ENCODE measurements around the gene PLXNA2. TPM values are rescaled to one million over a fixed set of nuclear protein-coding genes. Genes with fewer than 3 reads are reported as not detected.

The PLXNA2 gene, protein sequence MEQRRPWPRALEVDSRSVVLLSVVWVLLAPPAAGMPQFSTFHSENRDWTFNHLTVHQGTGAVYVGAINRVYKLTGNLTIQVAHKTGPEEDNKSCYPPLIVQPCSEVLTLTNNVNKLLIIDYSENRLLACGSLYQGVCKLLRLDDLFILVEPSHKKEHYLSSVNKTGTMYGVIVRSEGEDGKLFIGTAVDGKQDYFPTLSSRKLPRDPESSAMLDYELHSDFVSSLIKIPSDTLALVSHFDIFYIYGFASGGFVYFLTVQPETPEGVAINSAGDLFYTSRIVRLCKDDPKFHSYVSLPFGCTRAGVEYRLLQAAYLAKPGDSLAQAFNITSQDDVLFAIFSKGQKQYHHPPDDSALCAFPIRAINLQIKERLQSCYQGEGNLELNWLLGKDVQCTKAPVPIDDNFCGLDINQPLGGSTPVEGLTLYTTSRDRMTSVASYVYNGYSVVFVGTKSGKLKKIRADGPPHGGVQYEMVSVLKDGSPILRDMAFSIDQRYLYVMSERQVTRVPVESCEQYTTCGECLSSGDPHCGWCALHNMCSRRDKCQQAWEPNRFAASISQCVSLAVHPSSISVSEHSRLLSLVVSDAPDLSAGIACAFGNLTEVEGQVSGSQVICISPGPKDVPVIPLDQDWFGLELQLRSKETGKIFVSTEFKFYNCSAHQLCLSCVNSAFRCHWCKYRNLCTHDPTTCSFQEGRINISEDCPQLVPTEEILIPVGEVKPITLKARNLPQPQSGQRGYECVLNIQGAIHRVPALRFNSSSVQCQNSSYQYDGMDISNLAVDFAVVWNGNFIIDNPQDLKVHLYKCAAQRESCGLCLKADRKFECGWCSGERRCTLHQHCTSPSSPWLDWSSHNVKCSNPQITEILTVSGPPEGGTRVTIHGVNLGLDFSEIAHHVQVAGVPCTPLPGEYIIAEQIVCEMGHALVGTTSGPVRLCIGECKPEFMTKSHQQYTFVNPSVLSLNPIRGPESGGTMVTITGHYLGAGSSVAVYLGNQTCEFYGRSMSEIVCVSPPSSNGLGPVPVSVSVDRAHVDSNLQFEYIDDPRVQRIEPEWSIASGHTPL (N-terminal part only)
- 10 to 100 TPM; 11.6 to 12.7 (median 12.3) TPM for polyA plus RNA-seq (ENCODE audit: insufficient read length in 3 of 3)

DNA sequence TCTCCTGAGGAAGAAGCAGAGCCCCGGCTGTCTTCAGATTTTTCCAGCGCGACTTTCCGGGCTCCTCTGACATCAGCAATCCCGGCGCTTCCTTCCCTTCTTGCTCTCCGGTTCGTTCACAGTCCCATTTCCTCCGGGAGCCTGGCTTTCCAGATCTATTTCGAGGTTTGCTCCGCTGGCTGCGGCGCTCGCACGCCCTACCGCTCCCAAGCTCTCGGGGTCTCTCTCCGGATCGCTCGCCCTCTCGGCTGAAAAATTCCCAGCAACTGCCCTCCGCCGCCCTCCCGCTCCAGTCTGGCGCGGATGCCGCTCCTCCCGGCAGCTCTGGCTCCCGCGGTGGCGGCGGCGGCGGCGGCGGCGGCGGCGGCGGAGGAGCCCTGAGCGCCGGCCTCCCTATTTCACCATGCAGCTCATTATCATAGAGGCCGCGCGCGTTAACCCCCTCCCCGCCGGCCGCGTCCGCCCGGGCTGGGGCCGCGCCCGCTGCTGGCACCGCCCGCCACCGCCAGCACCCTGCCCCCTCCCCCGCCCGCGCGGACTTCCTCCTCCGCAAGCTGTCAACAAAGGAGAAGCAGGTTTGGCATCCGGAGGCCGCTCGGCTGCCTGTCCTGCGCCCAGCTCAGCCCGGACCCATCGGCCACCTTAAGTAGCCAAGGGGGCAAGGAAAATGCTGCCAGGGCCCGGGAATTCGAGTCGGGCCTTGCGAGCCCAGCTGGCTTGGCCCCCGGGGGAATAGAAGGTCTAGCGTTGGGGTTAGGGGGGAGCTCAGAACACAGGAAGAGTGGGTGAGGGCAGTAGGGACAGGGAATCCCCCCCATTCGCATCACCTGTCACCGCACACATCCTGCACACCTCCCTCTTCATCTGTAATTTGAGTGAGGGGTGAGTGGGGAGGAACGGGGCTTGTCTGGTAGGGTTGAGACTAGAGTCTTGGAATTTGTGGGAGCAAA, at the start of gene PLXNA2:
Gene PLXNA2 (minus strand): TSS at position 418 of the 950 bp plus-strand sequence. CDS start 26,462 bp downstream, outside the sequence.
- DNase-seq (ENCODE audit: low read depth in 3 of 3, low spot score in 2 of 3) = no peak

DNA sequence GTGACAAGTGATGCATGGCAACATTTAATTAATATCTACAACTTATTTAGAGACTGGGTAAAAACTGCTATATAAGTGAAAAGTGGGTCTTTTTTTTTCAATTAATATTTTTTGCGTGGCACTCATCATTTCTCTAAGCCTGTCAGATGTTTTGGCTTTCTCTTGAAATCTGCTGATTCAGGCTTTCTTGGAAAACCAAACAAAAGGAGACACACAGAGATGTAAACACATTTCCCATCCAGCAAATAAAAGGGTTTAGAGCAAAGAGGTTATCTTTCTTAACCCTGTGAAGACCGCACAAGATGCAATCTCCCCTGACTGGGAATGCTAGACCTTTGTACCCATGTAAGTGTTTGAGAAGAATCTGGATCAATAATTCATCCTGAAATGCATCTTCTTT, 48.7 kb upstream of the PLXNA2 start:
- DNase-seq (ENCODE audit: low read depth in 3 of 3, low spot score in 2 of 3) = no peak

DNA sequence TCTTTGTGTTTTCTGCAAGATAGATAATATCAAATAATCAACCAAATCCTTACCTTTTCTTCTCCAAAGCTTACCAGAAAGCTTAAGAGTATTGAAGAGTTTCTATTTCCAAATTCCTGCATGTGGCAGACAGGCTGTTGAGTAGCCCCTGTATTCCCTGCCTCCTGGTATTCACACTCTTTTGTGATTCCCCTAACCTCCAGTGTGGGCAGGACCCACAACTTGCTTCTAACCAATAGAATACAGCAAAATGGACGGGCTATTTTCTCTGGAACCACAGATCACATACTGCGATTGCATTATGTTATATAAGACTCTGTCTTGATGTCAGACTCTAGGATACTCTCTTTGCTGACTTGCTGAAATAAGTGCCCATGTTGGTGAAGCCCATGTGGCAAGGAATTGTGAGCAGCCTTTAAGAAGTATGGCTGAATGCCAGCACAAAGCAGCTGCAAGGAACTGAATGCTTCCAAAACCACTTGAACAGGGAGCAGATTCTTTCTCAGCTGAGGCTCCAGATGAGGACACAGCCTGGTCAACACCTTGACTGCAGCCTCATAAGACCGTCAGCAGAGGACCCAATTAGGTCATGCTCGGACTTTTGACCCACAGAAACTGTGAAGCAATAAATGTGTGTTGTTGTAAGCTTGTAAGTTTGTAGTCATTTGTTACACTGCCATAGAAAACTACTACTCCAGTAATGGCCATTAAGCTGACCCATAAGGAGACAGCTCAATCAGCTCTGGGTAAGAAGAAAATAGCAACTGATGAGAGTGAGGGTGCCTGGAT, 47.9 kb upstream of the PLXNA2 start:
- DNase-seq (ENCODE audit: low read depth in 3 of 3, low spot score in 2 of 3) = no peak

DNA sequence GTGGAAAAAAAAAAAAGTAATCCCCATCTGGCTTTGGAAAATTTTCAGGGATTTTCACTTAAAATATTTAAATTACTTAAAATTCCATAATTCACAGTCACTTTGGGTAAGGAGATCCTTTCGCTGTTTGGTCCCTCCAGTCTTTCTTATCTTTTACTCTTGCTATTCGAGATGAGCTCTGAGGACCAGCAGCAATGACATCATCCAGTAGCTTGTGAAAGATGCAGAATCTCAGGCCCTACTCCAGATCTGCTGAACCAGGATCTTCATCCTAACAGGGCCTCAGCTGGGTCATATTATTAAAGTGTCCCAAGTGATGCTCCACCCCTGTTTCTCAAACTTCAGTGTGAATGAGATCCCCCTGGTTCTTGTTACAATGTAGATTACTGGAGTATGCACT, 46.9 kb upstream of the PLXNA2 start:
- DNase-seq (ENCODE audit: low read depth in 3 of 3, low spot score in 2 of 3) = no peak

DNA sequence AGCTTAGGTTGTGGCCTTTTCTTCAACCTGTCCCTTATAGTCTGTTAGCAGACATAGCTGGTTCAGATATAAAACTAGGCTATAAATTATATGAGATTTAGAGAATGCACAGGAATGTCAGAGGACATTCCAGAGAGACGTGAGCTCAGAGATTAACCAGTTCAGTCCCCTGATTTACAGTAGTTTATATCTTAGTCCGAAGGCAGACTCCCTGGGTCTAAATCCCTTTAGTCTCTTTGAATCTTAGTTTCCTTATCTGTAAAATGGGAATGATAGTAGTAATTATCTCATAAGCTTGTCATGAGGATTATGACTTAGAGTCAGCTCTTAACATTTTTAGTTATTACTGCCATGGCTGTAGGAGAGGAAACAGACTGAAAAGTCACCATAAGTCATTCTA, 45.5 kb upstream of the PLXNA2 start:
- no peak for DNase-seq (ENCODE audit: low read depth in 3 of 3, low spot score in 2 of 3)

DNA sequence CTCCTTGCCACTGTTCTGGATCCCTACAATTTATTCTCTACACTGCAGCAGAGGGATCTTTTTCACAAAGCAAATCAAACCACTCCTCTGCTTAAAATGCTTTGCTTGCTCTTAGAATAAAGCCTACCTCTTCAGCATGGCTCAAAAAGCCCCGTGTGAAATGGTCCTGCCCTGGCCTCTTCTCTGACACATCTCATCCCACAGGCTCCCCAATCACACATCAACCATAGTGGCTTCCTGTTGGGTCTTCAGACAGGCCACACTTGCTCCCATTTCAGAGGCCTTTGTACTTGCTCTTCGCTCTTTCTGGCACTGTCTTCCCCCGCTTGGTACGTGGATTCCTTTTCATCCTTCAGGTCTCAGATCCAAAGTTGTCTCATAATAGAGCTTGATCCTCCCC, 44.3 kb upstream of the PLXNA2 start:
- no peak for DNase-seq (ENCODE audit: low read depth in 3 of 3, low spot score in 2 of 3)

DNA sequence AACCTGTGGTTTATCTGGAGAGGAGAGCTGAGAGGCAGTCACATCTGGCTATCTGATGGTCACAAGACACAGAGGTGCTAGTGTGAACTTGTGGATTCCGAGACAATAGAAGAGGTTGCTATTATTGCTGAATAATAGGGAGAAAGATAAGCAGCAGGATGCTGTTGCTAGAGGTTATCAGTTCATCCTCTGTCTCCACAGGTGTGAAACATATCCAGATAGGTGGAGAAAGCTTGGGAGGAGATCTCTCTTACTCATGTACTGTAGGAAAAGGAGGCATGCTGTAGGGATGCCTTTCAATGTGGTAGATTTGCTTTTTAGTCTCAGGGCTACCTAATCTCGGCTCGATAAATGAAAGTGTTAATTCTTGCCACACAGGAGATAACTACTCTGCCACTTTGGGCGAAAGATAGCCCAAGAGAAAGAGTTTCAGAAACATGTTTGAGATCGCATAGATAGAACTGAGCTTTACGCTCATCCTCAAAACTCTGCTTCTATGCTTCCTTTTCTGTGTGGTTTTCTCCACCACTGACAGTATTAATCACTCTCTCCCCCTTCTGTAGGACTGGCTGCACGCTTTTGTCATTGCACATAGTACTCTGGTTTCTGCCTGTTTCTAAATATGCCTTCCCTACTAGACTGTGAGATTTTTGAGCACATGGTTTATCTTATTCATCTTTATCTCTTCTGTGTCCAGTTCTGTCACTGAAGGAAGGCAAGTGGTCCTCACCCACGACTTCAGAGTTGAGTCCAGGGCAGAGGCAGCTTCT, 36.7 kb upstream of the PLXNA2 start:
- no peak for DNase-seq (ENCODE audit: low read depth in 3 of 3, low spot score in 2 of 3)

DNA sequence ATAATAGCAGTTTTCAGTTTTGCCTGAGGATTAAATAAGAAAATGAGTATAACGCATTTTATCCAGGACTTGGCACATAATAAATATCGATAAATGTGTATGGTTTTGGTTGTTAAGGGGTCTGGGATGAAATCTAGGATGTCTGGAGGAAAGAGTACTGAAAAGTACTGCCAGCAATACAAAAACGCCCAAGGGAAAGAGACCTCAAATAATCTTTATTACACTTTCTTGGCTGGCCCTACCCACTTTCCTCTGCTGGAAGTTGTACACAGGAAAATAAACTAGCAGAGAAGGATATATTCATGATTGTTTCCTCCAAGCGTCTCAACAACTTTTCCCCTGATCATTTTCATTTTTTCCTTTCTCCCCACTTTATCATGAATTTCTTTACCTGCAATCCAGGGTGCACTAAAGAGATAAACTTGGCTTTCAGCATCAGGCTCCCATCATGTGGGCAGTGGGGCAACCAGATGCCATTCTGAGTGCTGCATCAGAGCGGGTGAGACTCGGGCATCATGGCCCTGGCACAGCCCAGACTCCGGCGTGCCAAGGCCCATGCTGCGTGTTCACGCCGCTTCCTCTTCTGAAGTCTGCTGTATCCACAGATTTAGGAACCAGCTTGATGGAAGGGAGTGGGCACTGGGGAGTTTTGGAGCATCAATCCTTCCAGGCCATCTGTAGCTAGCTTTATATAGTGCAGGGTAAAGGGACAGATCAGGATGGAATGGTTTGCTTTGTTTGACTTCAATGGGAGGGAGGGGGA, 35.8 kb upstream of the PLXNA2 start:
- DNase-seq (ENCODE audit: low read depth in 3 of 3, low spot score in 2 of 3) = no peak

DNA sequence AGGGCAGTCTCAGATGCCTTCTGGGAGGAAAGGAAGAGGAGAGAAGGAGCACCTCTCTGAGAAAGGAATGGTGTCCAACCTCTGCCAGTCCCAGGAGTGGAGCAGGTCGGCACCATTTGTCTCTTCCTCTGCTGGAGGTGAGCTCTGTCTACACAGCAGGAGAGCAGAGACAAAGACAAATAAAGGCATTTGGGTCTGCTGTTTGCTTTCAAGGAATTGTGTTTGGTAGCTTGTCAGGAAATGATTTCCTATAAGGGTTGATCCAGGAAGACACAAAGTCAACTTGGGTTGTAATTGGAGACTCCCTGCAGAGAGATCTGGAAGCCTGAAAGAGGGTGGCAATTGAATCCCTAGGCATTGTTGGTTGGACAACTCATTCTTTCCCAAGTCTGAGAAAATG, 34.5 kb upstream of the PLXNA2 start:
- DNase-seq (ENCODE audit: low read depth in 3 of 3, low spot score in 2 of 3) = no peak

DNA sequence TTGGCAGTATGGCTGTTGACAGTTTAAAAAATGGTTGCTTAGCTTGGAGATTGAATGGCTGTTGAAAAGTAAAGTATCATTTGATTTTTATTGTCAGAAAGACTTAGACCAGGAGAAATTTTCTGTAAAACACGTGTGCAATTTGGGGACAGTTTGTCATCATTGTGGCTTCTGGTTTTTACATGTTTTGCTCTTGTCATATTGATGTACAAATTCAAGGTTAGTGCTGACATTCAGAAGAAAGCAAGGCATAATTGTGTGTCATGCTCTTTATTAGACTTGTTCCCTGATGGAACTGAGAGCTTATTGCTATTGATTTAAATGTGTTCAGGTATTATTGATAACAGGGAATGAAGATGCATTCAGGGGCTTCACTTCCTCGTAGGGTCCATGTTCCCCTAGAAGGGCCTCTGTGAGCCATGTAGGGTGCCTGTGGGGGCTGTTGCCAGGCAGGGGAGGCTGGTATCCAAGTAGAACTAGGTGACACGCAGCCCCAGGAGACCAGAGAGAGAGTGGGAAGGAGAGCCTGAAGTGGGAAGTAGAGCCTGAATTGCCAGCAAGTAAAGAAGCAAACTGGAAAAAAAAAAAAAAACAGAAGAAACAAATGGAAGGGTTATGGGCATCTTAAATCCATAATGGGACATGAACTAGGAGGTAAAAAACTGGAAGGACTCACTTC, 32.7 kb upstream of the PLXNA2 start:
- DNase-seq (ENCODE audit: low read depth in 3 of 3, low spot score in 2 of 3) = no peak

DNA sequence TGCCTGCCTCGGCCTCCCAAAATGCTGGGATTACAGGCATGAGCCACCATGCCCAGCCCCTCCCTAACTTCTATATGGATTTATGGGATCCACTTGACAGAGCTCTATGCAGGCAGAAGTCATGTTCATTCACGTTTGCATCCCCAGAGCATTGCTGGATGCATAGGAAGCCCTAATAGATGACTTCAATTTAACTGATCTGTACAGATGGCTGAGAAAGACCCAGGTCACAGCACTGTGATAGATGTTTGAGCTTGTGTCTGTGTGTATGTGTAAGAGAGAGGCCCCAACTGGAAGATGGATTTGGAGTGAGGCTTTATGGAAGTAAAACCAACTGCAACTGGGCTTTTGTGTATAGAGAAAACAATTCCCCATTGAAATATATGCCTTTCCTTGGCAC, 30.9 kb upstream of the PLXNA2 start:
- no peak for DNase-seq (ENCODE audit: low read depth in 3 of 3, low spot score in 2 of 3)

DNA sequence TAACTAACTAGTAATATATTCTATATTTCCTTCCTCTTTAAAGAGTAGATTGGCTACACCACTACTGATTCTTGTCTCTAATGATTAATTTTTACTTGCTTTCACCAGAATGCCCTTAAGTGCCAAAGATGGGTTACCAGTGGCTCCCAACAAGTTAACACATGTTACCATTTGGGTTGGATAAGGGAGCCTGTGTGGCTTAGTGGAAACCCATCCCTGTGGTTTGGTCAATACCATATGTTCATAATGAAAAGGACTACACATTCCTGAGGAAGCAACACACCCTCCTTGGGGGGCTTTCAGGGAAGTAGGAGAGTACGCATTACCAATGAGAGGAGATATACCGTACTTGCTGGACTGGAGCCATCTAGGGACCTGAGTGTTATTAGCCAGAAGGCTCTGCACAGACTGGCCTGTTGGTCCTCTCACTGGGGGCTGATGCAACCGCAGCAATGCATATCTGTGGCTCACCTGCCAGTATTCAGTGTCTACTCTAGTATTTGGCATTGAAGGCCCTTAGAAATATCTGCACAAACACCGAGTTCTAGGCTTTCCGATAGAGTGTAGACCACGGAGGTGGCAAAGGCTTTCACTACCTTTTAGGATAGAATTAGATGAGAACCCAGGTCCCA, 29.3 kb upstream of the PLXNA2 start:
- DNase-seq (ENCODE audit: low read depth in 3 of 3, low spot score in 2 of 3) = no peak

DNA sequence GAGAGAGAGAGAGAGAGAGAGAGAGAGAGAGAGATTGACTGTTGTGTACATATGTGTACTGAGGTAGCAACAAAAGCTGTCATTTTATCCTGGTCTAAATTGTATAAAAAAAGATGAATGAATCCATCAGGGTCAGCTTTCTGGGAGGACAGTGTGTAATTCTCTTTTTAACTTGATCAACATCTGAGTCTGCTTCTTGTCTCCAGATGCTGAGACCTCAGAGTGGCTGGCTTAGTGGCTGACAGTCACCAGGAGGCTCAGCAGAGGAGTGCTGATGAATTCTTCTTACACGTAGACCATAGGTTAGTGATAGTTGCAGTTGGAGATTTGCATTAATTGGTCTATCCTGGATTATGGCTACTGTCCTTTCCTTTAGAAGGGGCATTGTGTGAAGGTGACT, 28.5 kb upstream of the PLXNA2 start:
- DNase-seq (ENCODE audit: low read depth in 3 of 3, low spot score in 2 of 3) = no peak

DNA sequence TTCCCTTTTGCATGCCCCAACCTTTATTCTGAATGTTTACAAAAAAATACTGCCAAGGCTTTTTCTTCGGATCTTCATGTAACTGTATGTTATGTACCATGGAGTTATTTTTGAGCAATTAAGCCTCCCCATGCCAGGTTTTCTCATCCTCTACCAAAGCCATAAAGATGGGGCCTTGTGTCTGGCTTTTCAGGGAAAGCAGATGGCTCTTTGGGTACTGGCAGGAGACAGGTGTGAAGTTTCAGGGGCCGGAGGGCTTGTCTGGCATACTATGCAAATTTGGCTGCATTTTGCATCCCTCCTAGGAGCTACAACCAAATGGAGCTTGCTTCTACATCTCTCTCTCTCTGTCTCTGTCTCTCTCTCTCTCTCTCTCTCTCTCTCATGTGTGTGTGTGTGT, 28.1 kb upstream of the PLXNA2 start:
- DNase-seq (ENCODE audit: low read depth in 3 of 3, low spot score in 2 of 3) = no peak

DNA sequence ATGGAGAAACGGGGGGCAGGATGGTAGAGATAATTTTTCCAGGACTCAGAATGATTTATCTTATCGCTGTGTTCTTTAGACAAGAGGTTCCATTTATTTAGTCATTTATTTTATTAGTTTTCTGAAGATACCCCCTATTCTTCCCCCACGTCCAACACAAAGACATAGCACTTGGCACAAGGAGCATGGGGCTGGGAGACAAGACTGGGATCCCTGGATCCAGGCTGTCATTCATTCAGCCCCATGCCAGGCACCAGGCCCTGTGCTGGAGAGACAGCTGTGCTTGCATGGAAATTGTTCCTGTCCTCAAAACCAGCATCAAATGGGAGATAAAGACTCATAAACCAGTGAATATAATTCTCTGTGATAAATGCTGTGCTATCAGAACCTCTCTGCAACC, 27.1 kb upstream of the PLXNA2 start:
- DNase-seq (ENCODE audit: low read depth in 3 of 3, low spot score in 2 of 3) = no peak

DNA sequence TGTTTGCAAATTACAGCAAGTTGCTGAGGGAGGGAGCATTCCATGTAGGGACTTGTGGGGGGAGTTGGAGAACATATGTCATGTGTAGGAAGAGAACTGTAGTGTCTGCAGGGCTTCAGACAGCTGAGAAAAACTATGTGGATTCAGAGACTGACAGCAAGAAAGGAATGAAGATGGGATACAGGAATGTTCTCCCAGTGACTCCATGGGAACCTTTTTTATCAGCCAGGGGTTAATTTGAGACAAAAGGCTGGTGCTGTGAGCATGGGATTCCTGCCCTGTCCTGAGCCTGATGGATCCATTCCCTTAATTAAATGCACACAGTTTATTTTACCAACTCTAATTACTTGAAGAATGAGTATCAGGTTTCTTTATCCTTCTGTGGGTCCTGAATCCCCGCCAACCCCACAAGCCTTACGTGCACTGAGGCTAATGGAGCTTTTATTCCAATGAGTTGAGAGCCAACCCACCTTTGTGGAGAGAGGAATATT, 26.5 kb upstream of the PLXNA2 start:
- DNase-seq (ENCODE audit: low read depth in 3 of 3, low spot score in 2 of 3) = no peak

DNA sequence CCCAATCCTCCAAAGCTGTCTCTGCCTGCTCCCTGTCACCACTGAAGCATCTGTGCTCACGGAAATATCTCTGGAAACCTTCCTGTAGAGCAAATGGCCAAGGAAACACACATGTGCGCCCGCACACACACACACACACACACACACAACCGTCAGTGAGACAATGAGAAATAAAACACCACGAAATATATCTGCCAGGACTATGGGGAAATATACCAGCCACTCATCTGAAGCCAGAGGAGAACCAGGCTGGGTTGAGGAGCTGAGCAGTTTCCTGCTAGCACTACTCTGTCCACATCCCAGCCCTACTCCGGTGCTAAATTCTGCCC, 25.1 kb upstream of the PLXNA2 start:
- DNase-seq (ENCODE audit: low read depth in 3 of 3, low spot score in 2 of 3) = no peak
